K562 (cell line): ENCODE data around the gene MPC2. TPM values are rescaled to one million over a fixed set of nuclear protein-coding genes. Genes with fewer than 3 reads are reported as not detected.

Experiments
- BACH1 ChIP-seq: fragments of 200-800 bp; sonication (Bioruptor generic); IDR thresholded peaks from 2 replicates; pipeline ENCODE4 v1.6.1; 2016; ENCODE audit warnings: missing genetic modification characterization, missing compliant biosample characterization
- BMI1 ChIP-seq: fragments of 150-350 bp; IDR thresholded peaks from 2 replicates; pipeline ENCODE4 v1.6.1; 2014; ENCODE audit warnings: low read length
- CHAMP1 ChIP-seq: fragments of 450-650 bp; IDR thresholded peaks from 2 replicates; pipeline ENCODE4 v1.6.1; 2016; ENCODE audit warnings: mild to moderate bottlenecking
- CTCFL ChIP-seq: IDR thresholded peaks from 2 replicates; pipeline ENCODE4 v1.6.1; 2011; ENCODE audit warnings: borderline replicate concordance, low read depth, mild to moderate bottlenecking, moderate library complexity, low read length; ENCODE audit not compliant: insufficient read depth, poor library complexity, severe bottlenecking
- EP400 ChIP-seq: fragments of 450-650 bp; IDR thresholded peaks from 2 replicates; pipeline ENCODE4 v1.6.1; 2017; ENCODE audit warnings: antibody characterized with exemption, mild to moderate bottlenecking, moderate library complexity
- FOSL1 ChIP-seq: fragments of 200-800 bp; sonication (Bioruptor generic); conservative IDR thresholded peaks from 2 replicates; pipeline ENCODE4 v1.6.1; 2016; ENCODE audit warnings: missing genetic modification characterization, missing compliant biosample characterization
- FUS ChIP-seq: fragments of 200-400 bp; formaldehyde crosslinking; optimal IDR thresholded peaks from 2 replicates; pipeline ENCODE3; 2017; ENCODE audit warnings: low read depth, low read length
- HES1 ChIP-seq: fragments of 450-650 bp; IDR thresholded peaks from 2 replicates; pipeline ENCODE4 v1.6.1; 2016; ENCODE audit warnings: low read depth, mild to moderate bottlenecking, moderate library complexity
- HIVEP1 ChIP-seq: fragments of 250-450 bp; sonication (Bioruptor Pico); IDR thresholded peaks from 2 replicates; pipeline ENCODE4 v1.4.0; 2020; ENCODE audit warnings: mild to moderate bottlenecking
- HOXB6 ChIP-seq: fragments of 250-450 bp; sonication (Bioruptor Pico); IDR thresholded peaks from 2 replicates; pipeline ENCODE4 v1.5.1; 2022; ENCODE audit warnings: mild to moderate bottlenecking, borderline replicate concordance
- KLF10 ChIP-seq: fragments of 250-450 bp; sonication (Bioruptor Pico); IDR thresholded peaks from 2 replicates; pipeline ENCODE4 v1.6.1; 2021; ENCODE audit warnings: matching md5 sums
- RBBP5 ChIP-seq: fragments of 200-600 bp; sonication (generic); IDR thresholded peaks from 2 replicates; pipeline ENCODE4 v1.6.1; 2012; ENCODE audit warnings: borderline replicate concordance, mild to moderate bottlenecking, low read length, control low read depth, inconsistent platforms; ENCODE audit not compliant: insufficient read depth, poor library complexity, severe bottlenecking
- SOX6 ChIP-seq: fragments of 450-650 bp; IDR thresholded peaks from 2 replicates; pipeline ENCODE4 v1.6.1; 2014; ENCODE audit warnings: mild to moderate bottlenecking
- TAF1 ChIP-seq: IDR thresholded peaks from 2 replicates; pipeline ENCODE4 v1.6.1; 2011; ENCODE audit warnings: mild to moderate bottlenecking, low read length, moderate library complexity; ENCODE audit not compliant: insufficient read depth, control insufficient read depth, severe bottlenecking; ENCODE audit errors: extremely low read depth
- TAF15 ChIP-seq: fragments of 200-400 bp; formaldehyde crosslinking; IDR thresholded peaks from 2 replicates; pipeline ENCODE4 v1.6.1; 2017; ENCODE audit warnings: mild to moderate bottlenecking, low read depth, low read length, moderate library complexity
- XRCC3 ChIP-seq: fragments of 450-650 bp; IDR thresholded peaks from 2 replicates; pipeline ENCODE4 v1.6.1; 2017; ENCODE audit warnings: mild to moderate bottlenecking, moderate library complexity
- ZEB2 ChIP-seq: fragments of 450-650 bp; IDR thresholded peaks from 2 replicates; pipeline ENCODE4 v1.6.1; 2016
- ZNF239 ChIP-seq: fragments of 250-450 bp; sonication (Bioruptor Pico); IDR thresholded peaks from 2 replicates; pipeline ENCODE4 v1.4.0; 2020; ENCODE audit warnings: mild to moderate bottlenecking
- ZNF253 ChIP-seq: fragments of 250-450 bp; sonication (Bioruptor Pico); conservative IDR thresholded peaks from 2 replicates; pipeline ENCODE4 v1.6.1; 2021; ENCODE audit warnings: mild to moderate bottlenecking
- ZNF583 ChIP-seq: fragments of 250-450 bp; sonication (Bioruptor Pico); IDR thresholded peaks from 2 replicates; pipeline ENCODE4 v1.4.0; 2020
- ZNF592 ChIP-seq: fragments of 450-650 bp; IDR thresholded peaks from 2 replicates; pipeline ENCODE4 v1.6.1; 2017; ENCODE audit warnings: antibody characterized with exemption, mild to moderate bottlenecking
- polyA plus RNA-seq, 8 experiments: library from polyadenylated mRNA; depleted of rRNA in 4 of 8; stranded (reverse) in 5 of 8; unstranded in 3 of 8; fragments of >200 nt; fragmentation: Nextera tagmentation in 2 of 8; fragmentation: Illumina TruSeq in 1 of 8; extraction: Ambion mirVana in 2 of 8; extraction: Trizol in 1 of 8; gene quantifications; 2 replicates each; pipeline versions ENCODE4 v1.2.1 to v1.2.3, GENCODE V29; 2011 to 2014; ENCODE audit warnings: inconsistent platforms in 1 of 8, missing spikeins in 1 of 8
- total RNA-seq, 7 experiments: library from RNA; depleted of rRNA in 6 of 7; stranded (reverse); fragments of >200 nt in 6 of 7; fragmentation: Illumina TruSeq in 2 of 7; extraction: Trizol in 2 of 7; gene quantifications; 2 replicates each; pipeline versions ENCODE4 v1.2.1 to v1.2.3, GENCODE V29; 2011 to 2021; ENCODE audit warnings: low replicate concordance in 1 of 7

The MPC2 gene
- total and polyA plus RNA-seq, 9 of the 15 experiments (the other 6 are each of a cell fraction or from before 2014, with no cell fraction given) = 70.7 to 179 (median 144) TPM

GRCh38 chr1:167926486-167926997 lies 10.3 kb downstream of the MPC2 start (continued):
- TF ChIP-seq KLF10 (no peak), ZEB2 (peak; percentile 38; the same call in 1 of the 2 replicates), HOXB6 (CRISPR knock-in tag) (no peak), TAF1 (peak; percentile 30), EP400 (no peak; the same call in 1 of the 2 replicates), TAF15 (no peak), HIVEP1 (no peak), FUS (no peak), CHAMP1 (peak; percentile 33; the same call in 1 of the 2 replicates), BACH1 (0 out of 2 replicates have a peak, but pooled peaks have one; percentile 27), ZNF239 (no peak), BMI1 (no peak), SOX6 (peak; percentile 55), RBBP5 (no peak), HES1 (no peak), ZNF583 (CRISPR knock-in tag) (0 out of 2 replicates have a peak, but pooled peaks have one; percentile 60), CTCFL (no peak), ZNF253 (CRISPR knock-in tag) (no peak), ZNF592 (peak; percentile 86), XRCC3 (no peak), FOSL1 (tag) (no peak)
